ACHN (cell line): ENCODE results near the gene RASGRP2.

Experiments
- DNase-seq: peaks from one replicate; pipeline ENCODE4 v3.0.0-alpha.2; 2015
- in situ Hi-C: cut with HindIII; loops from 2 replicates; pipeline ENCODE4 v1.10.0; 2017; ENCODE audit warnings: low sequenced_read_pairs, low pct_ligation_motif_present, low pct_unique_long_range_greater_than_20kb

Gene RASGRP2

GRCh38 chr11:64723907-64724862 lies 19.8 kb downstream of the RASGRP2 start:
- in situ Hi-C loops = no loop called here
- DNase-seq = no peak

GRCh38 chr11:64723117-64723906 lies 20.6 kb downstream of the RASGRP2 start, which contains the start of gene NRXN2:
NRXN2 (minus strand) TSS chr11:64723197; CDS start chr11:64713699, 9,498 bp downstream.
- in situ Hi-C loops = no loop called here

DNA sequence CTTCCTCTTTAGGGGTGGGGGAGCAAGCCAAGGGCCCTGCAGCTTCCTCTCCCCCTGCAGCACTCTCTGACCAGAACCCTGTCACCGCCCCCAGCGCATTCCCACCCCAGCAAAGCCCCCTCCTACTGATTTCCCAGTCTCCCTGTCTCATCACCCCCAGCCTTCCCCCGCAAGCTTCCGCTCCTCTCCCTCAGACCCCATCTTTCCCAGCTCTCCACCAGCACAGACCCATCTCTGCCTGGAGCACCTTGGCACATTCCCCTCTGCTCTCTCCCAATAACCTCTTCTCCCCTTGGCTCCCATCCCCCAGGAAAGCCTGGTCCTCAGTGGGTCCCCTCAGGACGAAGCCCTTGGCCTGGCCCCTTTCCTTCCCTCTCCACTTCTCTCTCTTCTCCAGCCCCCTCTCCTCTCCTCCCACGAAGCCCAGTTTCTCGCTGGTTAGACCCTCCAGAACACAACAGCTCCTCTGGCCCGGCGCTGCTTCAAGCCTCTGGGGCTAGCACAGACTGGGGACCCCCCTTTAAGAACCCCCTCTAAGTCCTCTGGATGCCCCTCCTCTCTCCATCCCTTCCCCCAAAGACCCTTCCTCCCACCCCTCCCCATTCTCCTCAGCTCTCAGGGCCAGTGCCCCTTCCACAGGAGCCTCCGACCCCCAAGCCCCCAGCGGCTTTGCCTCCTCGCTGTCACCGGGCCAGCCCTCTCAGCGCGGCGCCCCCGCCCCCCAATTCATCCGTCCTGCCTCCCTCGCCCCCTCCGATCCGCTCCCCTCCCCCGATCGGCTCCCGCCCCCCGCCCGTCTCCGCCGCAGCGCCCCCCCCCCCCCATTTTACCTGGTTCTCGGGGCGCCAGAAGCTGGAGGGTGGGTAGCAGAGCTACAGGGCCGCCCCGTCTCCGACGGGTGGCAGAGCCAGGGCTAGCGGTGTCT lies 21.5 kb downstream of the RASGRP2 start:
- in situ Hi-C loops = no loop called here
- DNase-seq = no peak

More at GRCh38 chr11:64723117-64723906, 20.6 kb downstream of the RASGRP2 start, which contains the start of gene NRXN2:
- peak; percentile 78 for DNase-seq

- no peak for DNase-seq
- in situ Hi-C loops = no loop called here
Measured at GRCh38 chr11:64721359-64721699, 22.6 kb downstream of the RASGRP2 start.

DNA sequence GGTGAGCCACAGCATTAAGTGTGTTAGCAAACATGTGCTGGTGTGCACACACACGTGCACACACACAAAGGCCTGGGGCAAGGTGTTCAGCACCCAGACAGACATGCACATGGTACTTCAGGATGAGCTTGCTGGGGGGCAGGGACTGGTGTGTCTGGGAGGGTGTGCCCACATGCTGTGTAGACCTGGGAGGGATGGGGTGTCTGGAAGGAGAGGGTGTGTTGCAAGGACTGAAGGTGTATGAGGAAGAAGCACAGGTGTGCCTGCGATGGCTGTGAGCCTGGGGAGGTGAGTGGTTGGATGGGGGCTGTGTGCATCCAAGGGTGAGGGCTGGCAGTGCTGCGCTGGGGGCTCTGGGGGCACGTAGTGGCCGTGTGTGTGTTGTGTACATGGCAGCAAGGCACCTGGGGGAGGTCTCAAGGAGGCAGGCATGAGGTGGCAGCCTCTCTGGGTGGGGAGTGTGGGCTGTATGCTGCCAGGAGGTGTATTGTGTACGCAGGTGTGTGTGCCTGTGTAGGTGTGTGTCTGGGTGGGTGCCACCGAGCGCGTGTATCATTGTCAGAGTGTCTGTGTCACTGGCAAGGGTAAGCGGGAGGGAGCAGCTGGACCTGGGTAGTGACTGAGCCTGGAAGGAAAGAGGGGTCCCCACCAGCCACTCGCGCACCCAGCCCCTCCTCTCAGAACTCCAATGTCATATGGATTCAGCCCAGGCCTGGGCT lies 23.1 kb downstream of the RASGRP2 start:
- in situ Hi-C loops = no loop called here
- no peak for DNase-seq

- DNase-seq = no peak
- in situ Hi-C loops = no loop called here
Measured at GRCh38 chr11:64720167-64720566, 23.8 kb downstream of the RASGRP2 start.

GRCh38 chr11:64719406-64719805 lies 24.5 kb downstream of the RASGRP2 start:
- in situ Hi-C loops = no loop called here
- DNase-seq = no peak

GRCh38 chr11:64718780-64719124 lies 25.2 kb downstream of the RASGRP2 start:
- DNase-seq = no peak
- in situ Hi-C loops = no loop called here

DNA sequence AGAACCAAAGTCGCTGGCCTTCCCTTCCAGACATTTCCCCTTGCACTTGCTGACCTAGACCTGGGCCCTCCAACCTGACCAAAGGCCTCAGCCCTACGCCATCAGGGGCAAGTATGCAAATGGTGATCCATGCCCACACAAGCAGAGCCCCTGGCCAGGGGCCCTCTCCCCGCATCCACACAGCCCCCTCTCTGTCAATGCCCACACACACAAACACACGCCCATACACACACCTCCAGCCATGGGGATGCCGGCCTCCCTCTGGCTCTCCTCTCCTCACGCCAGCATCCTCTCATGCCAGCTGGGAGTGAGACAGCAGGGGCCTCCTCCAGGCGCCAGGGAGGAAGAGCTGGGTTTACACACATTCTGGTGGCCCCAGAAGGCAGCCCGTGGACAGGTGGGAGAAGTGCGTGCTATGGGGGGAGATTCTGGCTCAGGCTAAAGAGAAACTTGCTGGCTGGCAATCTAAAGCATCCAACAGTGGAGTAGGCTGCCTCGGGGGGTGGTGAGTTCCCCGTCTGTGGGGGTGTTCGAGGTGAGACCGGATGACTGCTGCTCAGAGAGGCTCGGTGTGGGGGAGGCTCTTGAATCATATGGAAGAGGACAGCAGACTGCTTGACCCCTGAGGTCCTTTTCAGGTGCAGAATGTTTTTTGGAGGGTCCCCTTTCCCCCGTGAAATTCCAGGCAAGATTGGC lies 25.7 kb downstream of the RASGRP2 start:
- DNase-seq = no peak
- in situ Hi-C loops = no loop called here

DNA sequence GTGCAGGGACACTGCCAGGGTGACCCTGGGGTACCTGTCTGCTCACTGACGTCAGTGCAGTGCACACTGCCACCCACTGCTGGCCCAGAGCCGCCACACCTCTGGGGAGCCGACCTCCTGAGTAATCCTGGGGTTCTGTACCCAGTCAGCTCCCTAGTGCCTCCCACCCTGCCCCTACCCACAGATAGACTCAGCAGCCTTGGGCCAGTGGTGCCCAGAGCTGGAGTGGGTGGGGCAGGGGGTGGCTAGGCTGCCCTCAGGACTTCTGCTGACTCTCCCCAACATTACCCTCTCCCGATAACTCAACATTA lies 26.7 kb downstream of the RASGRP2 start:
- in situ Hi-C loops = no loop called here
- DNase-seq = no peak

DNA sequence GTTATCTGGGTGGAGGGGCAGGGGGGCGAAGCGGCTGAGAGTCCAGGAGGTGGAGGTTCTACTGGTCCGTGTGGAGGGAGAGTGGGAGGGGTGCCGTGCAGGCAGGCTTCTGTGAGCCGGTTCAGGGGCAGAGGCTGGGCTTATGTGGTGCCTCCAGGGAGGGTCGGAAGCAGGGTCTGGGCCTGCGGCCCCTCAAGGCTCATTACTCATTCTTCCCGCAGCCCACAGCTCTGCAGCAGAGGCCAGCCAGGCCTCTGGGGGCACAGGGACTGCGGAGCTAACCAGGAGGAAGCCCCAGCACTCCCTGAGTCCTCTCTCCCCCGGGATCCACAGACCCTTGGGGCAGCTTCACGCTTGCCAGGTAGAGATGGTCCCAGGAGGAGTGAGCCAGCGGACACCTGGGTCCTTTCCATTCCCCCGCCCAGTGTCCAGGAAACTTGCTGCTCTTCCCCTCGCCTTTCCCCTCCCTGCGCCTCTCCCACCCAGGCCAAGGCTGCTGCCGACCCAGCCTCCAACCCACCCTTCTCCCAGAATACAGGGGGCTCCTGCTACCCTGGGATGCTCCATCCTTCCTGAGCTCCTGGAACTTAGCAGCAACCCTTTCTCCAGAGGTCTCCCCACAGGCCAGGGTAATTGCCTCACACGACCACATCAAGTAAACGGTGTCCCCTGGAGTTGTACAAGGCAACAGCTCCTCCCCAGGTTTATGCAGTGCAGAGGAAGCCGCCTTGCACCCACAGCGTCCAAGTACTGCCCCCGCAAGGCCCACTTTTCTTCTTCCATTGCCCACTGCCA lies 27.3 kb downstream of the RASGRP2 start:
- DNase-seq = no peak
- in situ Hi-C loops = no loop called here

DNA sequence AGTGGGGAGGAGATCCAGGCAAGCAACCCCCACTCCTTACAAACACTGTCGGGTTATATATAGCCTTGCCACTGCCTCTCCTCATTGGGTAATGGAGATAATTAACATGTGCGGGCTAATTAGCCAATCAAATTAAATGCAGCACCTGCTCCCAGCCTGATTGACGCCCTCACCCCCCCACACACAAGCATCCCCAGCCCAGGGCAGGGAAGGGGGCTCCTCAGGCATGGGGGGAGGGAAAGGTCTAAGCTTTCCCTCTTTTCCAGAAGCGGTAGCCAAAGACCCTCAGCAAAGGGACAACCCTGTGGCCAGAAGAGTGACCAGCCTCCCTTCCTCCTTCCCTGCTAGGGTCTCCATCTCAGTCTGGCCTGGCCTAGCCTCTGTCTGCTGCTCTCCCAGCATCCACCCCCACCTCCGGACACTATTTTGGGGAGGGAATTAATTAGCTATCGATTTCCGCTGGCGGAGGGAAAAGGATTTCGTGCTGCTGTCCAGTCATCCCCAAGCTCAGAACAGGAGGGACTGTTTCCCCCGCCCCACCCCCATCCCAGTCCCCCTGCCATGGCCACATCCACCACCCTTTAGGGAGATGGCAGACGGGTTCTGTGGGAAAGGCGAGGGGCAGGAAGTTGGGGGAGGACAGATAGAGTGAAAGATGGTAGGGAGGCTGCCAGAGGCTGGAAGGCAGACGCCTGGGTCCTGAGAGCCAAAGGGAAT lies 28.0 kb downstream of the RASGRP2 start:
- no peak for DNase-seq
- in situ Hi-C loops = no loop called here

DNA sequence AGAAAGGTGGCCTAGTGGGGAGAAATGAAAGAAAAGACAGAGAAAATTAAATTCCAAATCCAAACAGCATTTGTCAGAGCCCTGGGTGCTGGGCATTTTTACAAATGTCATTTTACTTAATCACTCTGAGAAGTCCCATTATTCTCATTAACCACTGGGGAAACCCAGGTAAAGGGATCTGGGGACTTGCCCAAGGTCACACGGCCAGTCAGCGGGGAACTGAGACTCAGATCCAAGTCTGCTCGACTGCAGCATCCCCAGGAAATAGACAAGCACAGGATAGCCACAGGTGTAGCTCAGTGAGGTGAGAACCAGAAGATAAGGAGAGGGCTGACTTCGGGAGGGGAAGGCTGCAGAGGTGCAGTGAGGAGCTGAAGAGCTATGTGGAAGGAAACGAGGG lies 28.8 kb downstream of the RASGRP2 start:
- in situ Hi-C loops = no loop called here
- no peak for DNase-seq

- DNase-seq = no peak
- in situ Hi-C loops = no loop called here
Measured at GRCh38 chr11:64714666-64715065, 29.3 kb downstream of the RASGRP2 start.

GRCh38 chr11:64713781-64714363 lies 30.1 kb downstream of the RASGRP2 start:
- in situ Hi-C loops = no loop called here
- no peak for DNase-seq
